ENCODE results near the gene GPHB5. TPM values are rescaled to one million over a fixed set of nuclear protein-coding genes. Genes with fewer than 3 reads are reported as not detected.

The GPHB5 gene
- total RNA-seq, 2 experiments from 2014 or later = not detected

DNA sequence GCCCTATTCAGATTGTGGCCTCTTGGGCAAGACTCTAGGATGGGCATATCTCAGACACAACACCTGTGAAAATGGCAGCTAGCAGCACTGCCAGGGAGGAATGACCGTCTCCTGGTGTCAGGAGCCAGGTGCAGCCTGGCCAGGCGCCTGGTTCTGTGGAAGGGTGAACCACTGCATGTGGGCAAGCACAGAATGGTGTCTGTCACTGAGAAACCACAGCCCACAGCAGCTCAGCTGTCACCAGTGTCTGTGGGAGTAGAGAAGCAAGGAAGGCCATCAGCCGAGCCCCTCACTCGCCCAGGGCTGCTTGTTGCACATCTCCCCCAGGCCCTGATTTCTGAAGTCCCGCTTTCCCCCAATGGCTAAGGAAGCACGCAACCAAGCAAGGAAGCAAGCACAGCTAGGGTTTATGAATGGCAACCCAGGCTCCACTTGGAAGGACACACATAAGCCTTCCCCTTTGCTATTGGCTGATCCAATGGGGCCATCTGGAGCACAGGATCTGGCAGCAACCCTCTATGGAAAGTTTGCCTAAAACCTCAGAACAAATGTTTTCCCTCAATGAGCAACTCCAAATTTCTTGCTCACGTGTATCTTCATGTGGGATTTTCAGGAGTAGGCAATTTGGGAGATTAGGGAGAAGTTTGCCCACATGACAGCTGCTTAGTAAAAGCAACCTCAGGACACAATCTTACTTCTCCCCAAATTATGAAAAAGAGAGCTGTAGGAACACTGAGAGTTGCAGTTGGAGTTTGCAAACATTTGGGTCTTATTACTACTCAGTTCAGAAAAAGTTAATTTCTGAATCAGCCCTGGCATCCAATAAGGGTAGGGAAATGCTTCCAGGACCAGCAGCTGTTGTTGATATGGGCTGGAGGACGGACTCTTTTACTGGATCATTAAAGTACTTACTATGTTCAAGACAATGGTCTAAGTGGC is 44.7 kb downstream of the GPHB5 start:
- no peaks in the 10 kb centered on the region for H3K36me3 Mint-ChIP-seq (ENCODE audit: low read depth)

DNA sequence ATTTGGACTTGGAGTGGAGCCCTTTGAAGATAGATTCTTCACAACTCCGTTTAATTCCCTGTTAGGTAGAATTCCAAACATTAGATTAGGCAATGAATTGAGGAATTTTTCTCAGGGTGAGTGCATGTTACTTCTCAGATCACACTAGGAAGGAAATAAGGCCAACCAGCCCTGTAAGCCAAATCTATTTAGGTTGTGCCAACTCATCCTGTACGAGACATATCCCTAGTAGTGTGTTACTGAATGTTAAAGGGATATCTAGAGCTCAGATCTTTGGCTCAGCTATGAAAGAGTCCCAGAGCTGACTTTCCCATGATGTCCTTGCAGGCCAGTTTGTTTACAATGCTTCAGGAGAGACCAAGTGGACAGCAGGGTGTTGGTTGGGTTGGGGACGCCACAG is 45.6 kb downstream of the GPHB5 start:
- CTCF ChIA-PET = no interaction called here

More for the DNA sequence above, 44.7 kb downstream of the GPHB5 start:
- Mint-ChIP-seq H3K4me3 (no peak overlapping the region), H3K4me1 (ENCODE audit: low read depth) (no peaks in the 10 kb centered on the region), H3K9me3 (ENCODE audit: insufficient read depth) (no peaks in the 10 kb centered on the region), H3K27ac (no peak overlapping the region), H3K27me3 (ENCODE audit: low read depth) (peaks cover under 1% of the 10 kb centered on the region)
- ChIA-PET CTCF (no interaction called here), POLR2A (no interaction called here)
- ATAC-seq (no peak), DNase-seq (no peak)

DNA sequence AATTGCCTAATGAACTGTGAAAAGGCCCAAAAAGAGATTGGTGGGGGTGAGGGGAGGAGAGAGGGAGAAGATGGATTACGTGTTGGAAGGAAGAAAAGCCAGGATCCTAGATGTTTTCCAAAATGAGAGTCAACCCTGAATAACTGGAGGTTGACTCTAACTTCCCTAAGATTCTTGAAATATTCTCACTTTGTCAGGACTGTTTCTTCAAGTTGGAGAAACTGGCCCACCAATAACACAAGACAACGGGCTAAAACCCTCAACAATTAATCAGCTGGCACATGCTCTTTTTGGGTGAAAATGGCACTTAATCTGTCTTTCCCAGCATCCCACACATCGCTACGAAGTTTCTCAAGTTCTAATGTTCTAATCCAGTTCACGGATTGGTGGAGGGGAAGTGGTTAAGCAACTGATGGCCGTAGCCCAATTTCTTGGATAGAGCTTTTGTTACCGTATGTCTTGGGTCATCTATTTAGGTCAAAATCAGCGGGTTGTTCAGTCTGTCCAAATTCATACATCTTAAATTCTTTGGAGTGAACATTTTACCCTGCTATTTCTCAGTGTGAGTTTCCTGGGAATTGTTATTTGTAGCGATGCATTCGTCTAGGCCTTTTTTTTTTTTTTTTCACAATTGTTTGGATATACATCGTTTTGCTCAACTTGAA is 49.0 kb downstream of the GPHB5 start:
- Mint-ChIP-seq H3K9me3 (ENCODE audit: insufficient read depth) (no peaks in the 10 kb centered on the region), H3K36me3 (ENCODE audit: low read depth) (no peaks in the 10 kb centered on the region), H3K27ac (no peak overlapping the region), H3K27me3 (ENCODE audit: low read depth) (peaks cover 6% of the 10 kb centered on the region), H3K4me3 (no peak overlapping the region), H3K4me1 (ENCODE audit: low read depth) (no peaks in the 10 kb centered on the region)
- ATAC-seq (no peak), DNase-seq (no peak)
- ChIA-PET POLR2A (no interaction called here), CTCF (no interaction called here)

More for the DNA sequence above, 45.6 kb downstream of the GPHB5 start:
- ATAC-seq = no peak
- Mint-ChIP-seq H3K4me1 (ENCODE audit: low read depth) (no peaks in the 10 kb centered on the region), H3K36me3 (ENCODE audit: low read depth) (no peaks in the 10 kb centered on the region), H3K27ac (no peak overlapping the region), H3K9me3 (ENCODE audit: insufficient read depth) (no peaks in the 10 kb centered on the region), H3K27me3 (ENCODE audit: low read depth) (peaks cover 2% of the 10 kb centered on the region), H3K4me3 (no peak overlapping the region)
- no peak for DNase-seq
- POLR2A ChIA-PET = no interaction called here

DNA sequence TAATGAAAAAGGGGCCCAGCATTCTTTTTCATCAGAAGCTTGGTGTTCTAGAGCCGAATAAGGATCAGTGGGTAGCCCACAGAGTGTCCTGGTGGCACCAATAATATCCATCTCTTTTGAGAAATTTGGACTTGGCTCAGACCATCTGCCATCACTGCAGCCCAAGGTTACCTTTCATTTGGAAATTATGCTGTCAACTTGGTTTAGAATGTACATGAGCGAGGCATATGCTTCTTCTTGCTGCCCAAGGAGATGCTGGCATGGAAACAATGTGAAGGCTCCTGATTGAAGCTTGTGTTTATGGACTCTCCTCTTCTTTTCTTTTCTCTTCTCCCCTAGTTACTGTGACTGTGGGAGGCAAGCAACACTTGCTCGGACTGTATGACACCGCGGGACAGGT is 50.0 kb downstream of the GPHB5 start:
- DNase-seq (no peak), ATAC-seq (no peak)
- no peak overlapping the region for H3K4me3 Mint-ChIP-seq
- no peaks in the 10 kb centered on the region for H3K36me3 Mint-ChIP-seq (ENCODE audit: low read depth)
- peaks cover 8% of the 10 kb centered on the region for H3K27me3 Mint-ChIP-seq (ENCODE audit: low read depth)
- no peaks in the 10 kb centered on the region for H3K9me3 Mint-ChIP-seq (ENCODE audit: insufficient read depth)
- CTCF ChIA-PET = no interaction called here
- H3K27ac Mint-ChIP-seq = no peak overlapping the region
- POLR2A ChIA-PET = no interaction called here
- H3K4me1 Mint-ChIP-seq (ENCODE audit: low read depth) = no peaks in the 10 kb centered on the region

DNA sequence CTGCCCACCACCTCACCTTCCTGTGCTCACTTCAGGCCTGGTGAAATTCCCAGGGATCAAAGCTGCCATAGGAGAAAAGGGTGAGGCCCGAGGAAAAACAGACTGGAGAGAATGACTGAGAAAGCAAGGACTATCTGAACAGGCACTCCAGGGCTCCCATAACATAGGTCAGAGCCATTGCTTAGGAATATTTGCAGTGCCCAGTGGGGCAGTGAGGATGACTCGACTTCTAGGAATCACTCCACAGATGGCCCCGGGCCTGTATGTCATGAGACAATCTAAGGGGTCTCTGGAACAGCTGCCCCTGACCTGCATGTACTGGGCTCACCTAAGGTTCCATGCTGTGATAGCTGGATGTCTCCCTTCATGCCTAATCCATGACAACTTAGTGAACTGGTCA is 51.6 kb downstream of the GPHB5 start:
- no peak overlapping the region for H3K27ac Mint-ChIP-seq
- H3K9me3 Mint-ChIP-seq (ENCODE audit: insufficient read depth) = no peaks in the 10 kb centered on the region
- H3K27me3 Mint-ChIP-seq (ENCODE audit: low read depth) = peaks cover 8% of the 10 kb centered on the region
- no peaks in the 10 kb centered on the region for H3K36me3 Mint-ChIP-seq (ENCODE audit: low read depth)
- ATAC-seq (no peak), DNase-seq (no peak)
- no peak overlapping the region for H3K4me3 Mint-ChIP-seq
- CTCF ChIA-PET = no interaction called here
- H3K4me1 Mint-ChIP-seq (ENCODE audit: low read depth) = no peaks in the 10 kb centered on the region
- POLR2A ChIA-PET = no interaction called here

DNA sequence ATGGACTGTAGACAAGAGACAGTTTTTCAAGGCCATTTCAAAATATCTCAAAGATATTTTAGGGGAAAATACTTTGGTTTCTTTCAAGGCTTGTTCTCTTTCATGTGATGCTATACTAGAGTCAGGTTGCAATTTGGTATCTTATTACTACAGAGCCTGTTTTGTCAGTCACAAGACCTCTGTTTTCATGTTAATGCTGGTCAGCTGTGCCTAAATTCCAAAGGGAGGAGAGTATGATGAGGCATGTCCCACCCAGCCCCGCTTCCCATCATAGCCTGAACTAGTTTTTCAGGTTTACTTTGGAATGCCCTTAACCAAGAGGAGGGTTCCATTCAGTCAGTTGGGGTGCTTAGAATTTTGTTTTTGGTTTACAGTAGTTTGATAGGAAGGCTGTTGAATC is 52.6 kb downstream of the GPHB5 start:
- H3K4me3 Mint-ChIP-seq = no peak overlapping the region
- POLR2A ChIA-PET = no interaction called here

More for the DNA sequence above, 52.6 kb downstream of the GPHB5 start:
- H3K27me3 Mint-ChIP-seq (ENCODE audit: low read depth) = peaks cover 12% of the 10 kb centered on the region
- ATAC-seq (no peak), DNase-seq (no peak)
- H3K27ac Mint-ChIP-seq = no peak overlapping the region
- H3K36me3 Mint-ChIP-seq (ENCODE audit: low read depth) = no peaks in the 10 kb centered on the region
- CTCF ChIA-PET = no interaction called here
- no peaks in the 10 kb centered on the region for H3K4me1 Mint-ChIP-seq (ENCODE audit: low read depth)
- no peaks in the 10 kb centered on the region for H3K9me3 Mint-ChIP-seq (ENCODE audit: insufficient read depth)

Other genes starting within 250 kb of the GPHB5 start
- not detected for gene RHOJ, start 114.5 kb downstream of the GPHB5 start, total RNA-seq
- gene PPP2R5E, start 224.4 kb upstream of the GPHB5 start, total RNA-seq = 10 to 100 TPM; 49.7 to 50.4 TPM